ENCODE measurements around the gene USP47. TPM values are rescaled to one million over a fixed set of nuclear protein-coding genes. Genes with fewer than 3 reads are reported as not detected.

Gene USP47
- polyA plus RNA-seq, 2 of the 4 experiments (the other 2 are of a cell fraction) = 31.0 to 32.8 TPM

- FAIRE-seq (peak; percentile 39), DNase-seq (ENCODE audit: low read depth in 1 of 2, low spot score in 1 of 2) (no peak), ATAC-seq (no peak)
- Histone ChIP-seq H3K4me2 (no peak overlapping the region), H3K4me3 (no peak overlapping the region), H3K4me1 (peaks cover 40% of the 10 kb centered on the region), H3K27ac (no peak overlapping the region), H3K9me3 (no peaks in the 10 kb centered on the region)
- POLR2A ChIA-PET = no interaction called here
- WGBS (ENCODE audit: missing lambda C conversion rate) = 86% methylated on average over 2 of the region's 2 CpGs
- CTCF ChIA-PET = interaction anchor here (1.2 to 5.5 kb wide), 9 partner anchors 10 to 321 kb away, joined by 3 to 22 read pairs (median 4); no protein-coding TSS in a partner anchor
- TF ChIP-seq RNF2 (IDR thresholded peaks at IDR 0.05; ENCODE audit: borderline replicate concordance, low read depth) (no peak), MYC (IDR thresholded peaks at IDR 0.05; ENCODE audit: borderline replicate concordance, low read length) (no peak), HOXA7 (CRISPR knock-in tag; IDR thresholded peaks at IDR 0.05) (no peak), POLR2AphosphoS2 (conservative IDR thresholded peaks at IDR 0.05; ENCODE audit: low read length) (no peak), MAZ (IDR thresholded peaks at IDR 0.05; ENCODE audit: borderline replicate concordance, low read depth, low read length) (no peak)
- TF ChIP-seq, protein P1, sequence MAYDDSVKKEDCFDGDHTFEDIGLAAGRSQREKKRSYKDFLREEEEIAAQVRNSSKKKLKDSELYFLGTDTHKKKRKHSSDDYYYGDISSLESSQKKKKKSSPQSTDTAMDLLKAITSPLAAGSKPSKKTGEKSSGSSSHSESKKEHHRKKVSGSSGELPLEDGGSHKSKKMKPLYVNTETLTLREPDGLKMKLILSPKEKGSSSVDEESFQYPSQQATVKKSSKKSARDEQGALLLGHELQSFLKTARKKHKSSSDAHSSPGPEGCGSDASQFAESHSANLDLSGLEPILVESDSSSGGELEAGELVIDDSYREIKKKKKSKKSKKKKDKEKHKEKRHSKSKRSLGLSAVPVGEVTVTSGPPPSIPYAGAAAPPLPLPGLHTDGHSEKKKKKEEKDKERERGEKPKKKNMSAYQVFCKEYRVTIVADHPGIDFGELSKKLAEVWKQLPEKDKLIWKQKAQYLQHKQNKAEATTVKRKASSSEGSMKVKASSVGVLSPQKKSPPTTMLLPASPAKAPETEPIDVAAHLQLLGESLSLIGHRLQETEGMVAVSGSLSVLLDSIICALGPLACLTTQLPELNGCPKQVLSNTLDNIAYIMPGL (CRISPR knock-in tag; IDR thresholded peaks at IDR 0.05; ENCODE audit: borderline replicate concordance) = no peak
Observed at GRCh38 chr11:11946878-11947277, 105.1 kb downstream of the USP47 start.

DNA sequence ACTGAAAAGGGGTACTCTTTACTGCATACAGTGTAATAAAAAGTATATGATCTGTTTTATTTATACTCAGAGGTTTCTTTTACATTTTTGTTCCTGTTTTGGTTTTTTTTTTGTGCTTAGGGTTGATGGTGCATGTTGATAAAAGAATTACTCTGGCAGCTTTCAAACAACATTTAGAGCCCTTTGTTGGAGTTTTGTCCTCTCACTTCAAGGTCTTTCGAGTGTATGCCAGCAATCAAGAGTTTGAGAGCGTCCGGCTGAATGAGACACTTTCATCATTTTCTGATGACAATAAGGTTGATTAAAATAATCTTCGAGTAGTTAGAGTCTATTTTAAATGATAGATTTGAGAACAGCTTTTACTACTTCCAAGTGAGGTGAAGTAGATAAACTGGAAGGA is 106.1 kb downstream of the USP47 start:
- Histone ChIP-seq H3K4me2 (peak overlapping the region; percentile 15; the same call in 1 of the 3 replicates), H3K27ac (no peak overlapping the region), H3K4me3 (no peak overlapping the region), H3K4me1 (peaks cover 40% of the 10 kb centered on the region), H3K9me3 (no peaks in the 10 kb centered on the region)
- CTCF ChIA-PET = interaction anchor here (1.1 to 5.5 kb wide), 7 partner anchors 14 to 320 kb away, joined by 3 to 22 read pairs (median 4); no protein-coding TSS in a partner anchor
- DNase-seq (ENCODE audit: low read depth in 1 of 2, low spot score in 1 of 2) = no peak
- FAIRE-seq = no peak
- 78% methylated on average over 4 of the region's 4 CpGs for WGBS (ENCODE audit: missing lambda C conversion rate)
- POLR2A ChIA-PET = no interaction called here
- no peak for TF ChIP-seq RNF2 (IDR thresholded peaks at IDR 0.05; ENCODE audit: borderline replicate concordance, low read depth)
- TF ChIP-seq PHF8 (IDR thresholded peaks at IDR 0.05; ENCODE audit: borderline replicate concordance, low read depth) = no peak
- no peak for TF ChIP-seq GATA3 (IDR thresholded peaks at IDR 0.05; ENCODE audit: borderline replicate concordance)
- TF ChIP-seq USF2 (IDR thresholded peaks at IDR 0.05) = no peak
- no peak for TF ChIP-seq CHD2 (IDR thresholded peaks at IDR 0.05; ENCODE audit: low read length, partially characterized antibody)
- no peak for TF ChIP-seq CTCF (IDR thresholded peaks at IDR 0.05)
- TF ChIP-seq JUNB (IDR thresholded peaks at IDR 0.05) = no peak
- no peak for TF ChIP-seq CEBPB (IDR thresholded peaks at IDR 0.05)
- TF ChIP-seq MAZ (IDR thresholded peaks at IDR 0.05; ENCODE audit: borderline replicate concordance, low read depth, low read length) = no peak
- TF ChIP-seq BHLHE40 (IDR thresholded peaks at IDR 0.05; ENCODE audit: low read depth, low read length) = no peak
- no peak for TF ChIP-seq POLR2AphosphoS2 (conservative IDR thresholded peaks at IDR 0.05; ENCODE audit: low read length)
- no peak for TF ChIP-seq ZC3H11A (IDR thresholded peaks at IDR 0.05)
- TF ChIP-seq HOXB13 (CRISPR knock-in tag; IDR thresholded peaks at IDR 0.05; ENCODE audit: low read depth) = no peak
- TF ChIP-seq CHD4 (IDR thresholded peaks at IDR 0.05; ENCODE audit: borderline replicate concordance) = no peak
- TF ChIP-seq RFX5 (IDR thresholded peaks at IDR 0.05) = no peak
- TF ChIP-seq, protein P2, sequence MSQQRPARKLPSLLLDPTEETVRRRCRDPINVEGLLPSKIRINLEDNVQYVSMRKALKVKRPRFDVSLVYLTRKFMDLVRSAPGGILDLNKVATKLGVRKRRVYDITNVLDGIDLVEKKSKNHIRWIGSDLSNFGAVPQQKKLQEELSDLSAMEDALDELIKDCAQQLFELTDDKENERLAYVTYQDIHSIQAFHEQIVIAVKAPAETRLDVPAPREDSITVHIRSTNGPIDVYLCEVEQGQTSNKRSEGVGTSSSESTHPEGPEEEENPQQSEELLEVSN (IDR thresholded peaks at IDR 0.05; ENCODE audit: borderline replicate concordance, low read depth) = no peak
- TF ChIP-seq ZNF302 (CRISPR knock-in tag; IDR thresholded peaks at IDR 0.05) = no peak
- no peak for ATAC-seq
